ENCODE data around the gene PSG2. TPM values are rescaled to one million over a fixed set of nuclear protein-coding genes. Genes with fewer than 3 reads are reported as not detected.
"Not testable (repeated sequence)": the region's sequence is repeated elsewhere in the genome, so short reads cannot be mapped to it uniquely, and the experiment has no call there.

Gene PSG2
- total RNA-seq, 1 experiment from 2014 or later = not detected

- H3K4me3 Mint-ChIP-seq; H3K56ac ChIP-seq (ENCODE audit: insufficient read length, low read depth, low read length); H3K9ac ChIP-seq (ENCODE audit: extremely low read depth, insufficient read length, low read length); H4K8ac ChIP-seq (replicated peaks; ENCODE audit: insufficient read length, low read depth, low read length); H2BK5ac ChIP-seq (ENCODE audit: insufficient read length, low read length); H2BK15ac ChIP-seq (ENCODE audit: low read depth, low read length); DNase-seq; H2AFZ ChIP-seq (ENCODE audit: low read length); H4K91ac ChIP-seq (ENCODE audit: insufficient read length, low read depth, low read length); H3K23me2 ChIP-seq (ENCODE audit: insufficient read length, low read depth, low read length, poor library complexity, severe bottlenecking); H3K27ac Mint-ChIP-seq; H3K14ac ChIP-seq (ENCODE audit: insufficient read depth, low read length); H2BK20ac ChIP-seq (ENCODE audit: low read depth, low read length, poor library complexity, severe bottlenecking); H3K18ac ChIP-seq (ENCODE audit: insufficient read length, low read depth, low read length); H3K79me1 ChIP-seq (ENCODE audit: insufficient read depth, low read depth, low read length, poor library complexity, severe bottlenecking); H3K4me1 Mint-ChIP-seq; H4K20me1 ChIP-seq (ENCODE audit: control insufficient read depth, insufficient read depth, insufficient read length); H3K23ac ChIP-seq (ENCODE audit: insufficient read length, low read depth, low read length); H3K4ac ChIP-seq (ENCODE audit: low read depth, low read length); H3K4me1 ChIP-seq (ENCODE audit: insufficient read depth, low read length); H3K27me3 Mint-ChIP-seq (ENCODE audit: low read depth); H3K27ac ChIP-seq (ENCODE audit: insufficient read length, low read depth, low read length); H2BK120ac ChIP-seq (ENCODE audit: low read depth, low read length, poor library complexity, severe bottlenecking); H3K4me2 ChIP-seq (ENCODE audit: insufficient read depth, insufficient read length, low read length); H3K79me2 ChIP-seq (ENCODE audit: insufficient read depth, low read length); H3K27me3 ChIP-seq (ENCODE audit: insufficient read depth, low read length); H4K5ac ChIP-seq (ENCODE audit: insufficient read length, low read depth, low read length); H3T11ph ChIP-seq (ENCODE audit: low read length); H2BK12ac ChIP-seq (ENCODE audit: insufficient read length, low read depth, low read length); H2AK5ac ChIP-seq (ENCODE audit: insufficient read length, low read length): not testable (repeated sequence)
- Mint-ChIP-seq H3K36me3 (ENCODE audit: insufficient read depth in 1 of 3, low read depth in 3 of 3) (peaks cover 4 to 18% (median 9%) of the 10 kb centered on the region in 3 experiments; a peak in 5 of 7 replicates), H3K9me3 (peaks cover 89% of the 10 kb centered on the region in 2 experiments)
- peaks cover 29% of the 10 kb centered on the region for H3K9me3 ChIP-seq (ENCODE audit: control insufficient read depth, low read depth, low read length)
- no CpG with 5 or more reads among the region's 3 CpGs for WGBS (ENCODE audit: extremely low coverage, insufficient read length, low lambda C conversion rate)
Observed at GRCh38 chr19:43119526-43119925, 37.0 kb upstream of the PSG2 start.

GRCh38 chr19:43116421-43116820 is 33.9 kb upstream of the PSG2 start:
- H3K23ac ChIP-seq (ENCODE audit: insufficient read length, low read depth, low read length); H3K56ac ChIP-seq (ENCODE audit: insufficient read length, low read depth, low read length); H3K79me1 ChIP-seq (ENCODE audit: insufficient read depth, low read depth, low read length, poor library complexity, severe bottlenecking); H3K27me3 ChIP-seq (ENCODE audit: insufficient read depth, low read length); H4K91ac ChIP-seq (ENCODE audit: insufficient read length, low read depth, low read length); H3K27ac ChIP-seq (ENCODE audit: insufficient read length, low read depth, low read length); H4K8ac ChIP-seq (replicated peaks; ENCODE audit: insufficient read length, low read depth, low read length); H2BK15ac ChIP-seq (ENCODE audit: low read depth, low read length); H3K14ac ChIP-seq (ENCODE audit: insufficient read depth, low read length); H4K20me1 ChIP-seq (ENCODE audit: control insufficient read depth, insufficient read depth, insufficient read length); H3K79me2 ChIP-seq (ENCODE audit: insufficient read depth, low read length); DNase-seq; H3K9ac ChIP-seq (ENCODE audit: extremely low read depth, insufficient read length, low read length); H2BK12ac ChIP-seq (ENCODE audit: insufficient read length, low read depth, low read length); H2BK20ac ChIP-seq (ENCODE audit: low read depth, low read length, poor library complexity, severe bottlenecking); H3K4ac ChIP-seq (ENCODE audit: low read depth, low read length); H3K23me2 ChIP-seq (ENCODE audit: insufficient read length, low read depth, low read length, poor library complexity, severe bottlenecking); H3K4me1 Mint-ChIP-seq; H3K4me2 ChIP-seq (ENCODE audit: insufficient read depth, insufficient read length, low read length); H3K27me3 Mint-ChIP-seq (ENCODE audit: low read depth); H3K18ac ChIP-seq (ENCODE audit: insufficient read length, low read depth, low read length); H3K4me1 ChIP-seq (ENCODE audit: insufficient read depth, low read length); H2AFZ ChIP-seq (ENCODE audit: low read length); H2BK120ac ChIP-seq (ENCODE audit: low read depth, low read length, poor library complexity, severe bottlenecking); H4K5ac ChIP-seq (ENCODE audit: insufficient read length, low read depth, low read length); H3T11ph ChIP-seq (ENCODE audit: low read length); H3K27ac Mint-ChIP-seq; H2AK5ac ChIP-seq (ENCODE audit: insufficient read length, low read length); H3K4me3 Mint-ChIP-seq; H2BK5ac ChIP-seq (ENCODE audit: insufficient read length, low read length): not testable (repeated sequence)
- WGBS (ENCODE audit: extremely low coverage, insufficient read length, low lambda C conversion rate) = no CpG with 5 or more reads among the region's 3 CpGs
- peaks cover 90 to 92% of the 10 kb centered on the region in 2 experiments for H3K9me3 Mint-ChIP-seq
- H3K36me3 Mint-ChIP-seq (ENCODE audit: insufficient read depth in 1 of 3, low read depth in 3 of 3) = peaks cover 3 to 32% (median 14%) of the 10 kb centered on the region in 3 experiments; a peak in 5 of 7 replicates
- H3K9me3 ChIP-seq (ENCODE audit: control insufficient read depth, low read depth, low read length) = peaks cover 23% of the 10 kb centered on the region
